Measurements from ENCODE around the gene ATP10A. TPM values are rescaled to one million over a fixed set of nuclear protein-coding genes. Genes with fewer than 3 reads are reported as not detected.

The ATP10A gene
- total and polyA plus RNA-seq, 7 donors, result 0.08 to 0.60 (median 0.36) TPM

DNA sequence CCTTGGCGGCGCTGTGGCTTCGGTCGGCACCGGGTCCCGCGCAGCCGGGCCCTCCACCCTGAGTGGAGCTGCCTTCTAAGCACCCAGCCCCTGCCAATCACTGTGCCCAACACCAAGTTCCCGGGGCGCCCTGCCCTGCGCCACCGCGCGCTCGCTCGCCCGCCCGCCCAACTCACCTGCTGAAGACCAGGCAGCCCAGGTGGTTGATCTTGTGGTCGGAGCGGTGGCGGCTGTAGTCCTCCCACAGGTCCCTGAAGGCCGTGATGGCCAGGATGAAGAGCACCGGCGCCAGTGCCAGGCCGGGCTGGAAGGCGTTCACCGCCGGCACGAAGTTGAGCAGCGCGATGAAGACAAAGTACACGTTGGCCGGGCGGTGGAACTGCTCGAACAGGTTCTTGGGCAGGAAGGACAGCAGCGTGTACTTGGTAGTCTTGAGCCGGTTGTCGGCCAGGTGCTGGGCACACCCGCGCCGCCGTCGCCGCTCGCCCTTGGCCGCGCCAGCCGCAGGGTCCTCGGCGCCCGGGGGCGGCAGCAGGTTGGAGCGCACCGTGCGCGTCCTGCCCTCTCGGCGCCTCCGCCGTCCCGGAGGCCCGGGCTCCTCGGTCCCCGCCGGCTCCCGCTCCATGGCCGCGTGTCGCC is 536 bp downstream of the ATP10A start:
- Histone ChIP-seq H3K4me3 (peak overlapping the region; percentile 67), H3K4me1 (peaks cover 19% of the 10 kb centered on the region), H3K9me3 (no peaks in the 10 kb centered on the region), H3K36me3 (ENCODE audit: insufficient read depth in 1 of 2, low read depth in 1 of 2) (no peaks in the 10 kb centered on the region), H3K27ac (no peak overlapping the region), H3K27me3 (ENCODE audit: insufficient read depth in 3 of 3, low read length in 2 of 3) (peaks cover 0 to 15% (median 2%) of the 10 kb centered on the region in 3 donors)
- peak; percentile 9 to 36 (median 32) for ATAC-seq
- DNase-seq, result no peak
- TF ChIP-seq CTCF (IDR thresholded peaks at IDR 0.05), result no peak
- WGBS, 3 donors, result 1 to 3% (median 1%) methylated on average over 45 to 69 of the region's 69 CpGs
- intact Hi-C loops (cut with DNase I), result loop anchor here in 1 of 2 donors (10.0 kb wide), 1 partner anchor 48 kb away; no protein-coding TSS in a partner anchor

DNA sequence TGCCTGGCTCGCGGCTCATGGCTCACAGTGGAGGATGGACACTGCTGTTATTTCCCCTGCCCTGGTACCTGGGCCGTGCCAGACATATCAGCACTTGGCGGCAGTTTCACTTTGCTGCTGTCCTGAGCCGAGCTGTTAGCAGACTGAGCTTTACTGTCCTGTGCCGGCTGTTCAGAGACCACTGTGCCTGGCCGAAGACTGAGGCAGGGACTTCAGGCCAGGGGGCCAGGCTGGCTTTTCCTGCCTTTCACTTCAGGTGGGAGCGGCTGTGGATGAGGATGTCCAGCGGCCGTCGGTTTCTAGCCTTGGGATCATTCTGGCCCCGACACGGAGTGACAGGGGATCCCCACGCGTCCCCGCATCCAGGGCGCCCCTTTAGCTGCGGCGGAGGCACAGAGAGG is 1.1 kb downstream of the ATP10A start:
- Histone ChIP-seq H3K27me3 (ENCODE audit: insufficient read depth in 3 of 3, low read length in 2 of 3) (peaks cover 0 to 15% (median 2%) of the 10 kb centered on the region in 3 donors), H3K4me1 (peaks cover 19% of the 10 kb centered on the region), H3K9me3 (no peaks in the 10 kb centered on the region), H3K36me3 (ENCODE audit: insufficient read depth in 1 of 2, low read depth in 1 of 2) (no peaks in the 10 kb centered on the region), H3K4me3 (peak overlapping the region; percentile 67), H3K27ac (no peak overlapping the region)
- intact Hi-C loops (cut with DNase I), result loop anchor here in 1 of 2 donors (10.0 kb wide), 1 partner anchor 47 kb away; no protein-coding TSS in a partner anchor
- ATAC-seq (peak in 2 of 4 donors; percentile 36 to 45), DNase-seq (no peak)
- 15 to 23% (median 16%) methylated on average over 19 of the region's 19 CpGs for WGBS, 3 donors
- no peak for TF ChIP-seq CTCF (IDR thresholded peaks at IDR 0.05)

GRCh38 chr15:25860885-25861866 is 2.0 kb downstream of the ATP10A start:
- Histone ChIP-seq H3K27ac (no peak overlapping the region), H3K27me3 (ENCODE audit: insufficient read depth in 3 of 3, low read length in 2 of 3) (peaks cover 0 to 15% (median 2%) of the 10 kb centered on the region in 3 donors), H3K9me3 (no peaks in the 10 kb centered on the region), H3K4me1 (peaks cover 19% of the 10 kb centered on the region), H3K4me3 (peak overlapping the region; percentile 67), H3K36me3 (ENCODE audit: insufficient read depth in 1 of 2, low read depth in 1 of 2) (no peaks in the 10 kb centered on the region)
- WGBS, 3 donors, result 80 to 91% (median 82%) methylated on average over 20 of the region's 20 CpGs
- ATAC-seq (no peak), DNase-seq (no peak)
- no peak for TF ChIP-seq CTCF (IDR thresholded peaks at IDR 0.05)
- intact Hi-C loops (cut with DNase I), result loop anchor here in 1 of 2 donors (10.0 kb wide), 1 partner anchor 46 kb away; no protein-coding TSS in a partner anchor

GRCh38 chr15:25859838-25860645 is 3.1 kb downstream of the ATP10A start:
- peak overlapping the region; percentile 67 for H3K4me3 ChIP-seq

More at GRCh38 chr15:25859838-25860645, 3.1 kb downstream of the ATP10A start:
- no peaks in the 10 kb centered on the region for H3K36me3 ChIP-seq (ENCODE audit: insufficient read depth in 1 of 2, low read depth in 1 of 2)
- ATAC-seq, result peak in 3 of 4 donors; percentile 24 to 46 (median 39)
- intact Hi-C loops (cut with DNase I), result loop anchor here in 1 of 2 donors (10.0 kb wide), 1 partner anchor 45 kb away; no protein-coding TSS in a partner anchor
- H3K27ac ChIP-seq, result no peak overlapping the region
- 50 to 65% (median 55%) methylated on average over 15 of the region's 15 CpGs for WGBS, 3 donors
- no peaks in the 10 kb centered on the region for H3K9me3 ChIP-seq
- peaks cover 19% of the 10 kb centered on the region for H3K4me1 ChIP-seq
- H3K27me3 ChIP-seq (ENCODE audit: insufficient read depth in 3 of 3, low read length in 2 of 3), result peaks cover 0 to 15% (median 2%) of the 10 kb centered on the region in 3 donors
- DNase-seq, result no peak
- TF ChIP-seq CTCF (IDR thresholded peaks at IDR 0.05), result no peak
